ENCODE data around the gene TMCC2.
"Not testable (repeated sequence)": the region's sequence is repeated elsewhere in the genome, so short reads cannot be mapped to it uniquely, and the experiment has no call there.

TMCC2 gene

GRCh38 chr1:205216588-205216987 lies 11.2 kb upstream of the TMCC2 start:
- no peak for DNase-seq

GRCh38 chr1:205217418-205217817 lies 10.3 kb upstream of the TMCC2 start:
- no peak for DNase-seq

GRCh38 chr1:205220421-205220820 lies 7.3 kb upstream of the TMCC2 start:
- no peak for DNase-seq

GRCh38 chr1:205224736-205225135 lies 3.0 kb upstream of the TMCC2 start:
- DNase-seq = no peak

GRCh38 chr1:205225901-205226765 lies 1.6 kb upstream of the TMCC2 start:
- peak; percentile 61 for DNase-seq

GRCh38 chr1:205226868-205227583 lies 720 bp upstream of the TMCC2 start:
- DNase-seq = no peak

- no peak for DNase-seq
These were observed 361 bp downstream of the TMCC2 start for GRCh38 chr1:205228093-205228521.

- DNase-seq = peak; percentile 76
These were observed 1.7 kb downstream of the TMCC2 start for GRCh38 chr1:205229399-205229871.

- no peak for DNase-seq
These were observed 2.4 kb downstream of the TMCC2 start for GRCh38 chr1:205229916-205230700.

- no peak for DNase-seq
These were observed 3.2 kb downstream of the TMCC2 start for GRCh38 chr1:205230982-205231381.

- DNase-seq = no peak
These were observed 4.5 kb downstream of the TMCC2 start for GRCh38 chr1:205232127-205232820.

- no peak for DNase-seq
These were observed 5.2 kb downstream of the TMCC2 start for GRCh38 chr1:205232945-205233397.

GRCh38 chr1:205233986-205234385 lies 6.2 kb downstream of the TMCC2 start:
- DNase-seq = not testable (repeated sequence)

- DNase-seq = peak; percentile 23
These were observed 8.2 kb downstream of the TMCC2 start for GRCh38 chr1:205235951-205236350.

GRCh38 chr1:205236526-205236925 lies 8.8 kb downstream of the TMCC2 start:
- no peak for DNase-seq

- no peak for DNase-seq
These were observed 9.3 kb downstream of the TMCC2 start for GRCh38 chr1:205236951-205237475.

- no peak for DNase-seq
These were observed 10.1 kb downstream of the TMCC2 start for GRCh38 chr1:205237526-205238484.

- peak; percentile 58 for DNase-seq
These were observed 11.3 kb downstream of the TMCC2 start for GRCh38 chr1:205239078-205239477.

- DNase-seq = peak; percentile 81
These were observed 12.4 kb downstream of the TMCC2 start for GRCh38 chr1:205240118-205240517.

GRCh38 chr1:205240569-205240968 lies 12.8 kb downstream of the TMCC2 start:
- DNase-seq = no peak
